Retinal pigment epithelial cell (primary cell): ENCODE data around the gene LCMT1.

Source experiments
- DNase-seq: peaks from one replicate; pipeline ENCODE4 v3.0.0-alpha.2; 2010; ENCODE audit warnings: low read depth
- H3K4me3 ChIP-seq: 2 replicates; pipeline ENCODE4 v1.5.1; 2011; ENCODE audit warnings: mild to moderate bottlenecking, low read length, control low read depth, moderate library complexity
- CTCF ChIP-seq: conservative IDR thresholded peaks from 2 replicates; pipeline ENCODE4 v1.5.1; 2011; ENCODE audit warnings: low read depth, low read length, control low read depth, inconsistent platforms

LCMT1 gene

GRCh38 chr16:25083065-25083464 lies 28.5 kb upstream of the LCMT1 start:
- no peak for DNase-seq
- no peak overlapping the region for H3K4me3 ChIP-seq

GRCh38 chr16:25083701-25084100 lies 27.8 kb upstream of the LCMT1 start:
- no peak for TF ChIP-seq CTCF
- no peak for DNase-seq
- no peak overlapping the region for H3K4me3 ChIP-seq

More at GRCh38 chr16:25083065-25083464, 28.5 kb upstream of the LCMT1 start:
- no peak for TF ChIP-seq CTCF

- no peak for TF ChIP-seq CTCF
- DNase-seq = no peak
- H3K4me3 ChIP-seq = no peak overlapping the region
These were observed 26.7 kb upstream of the LCMT1 start for GRCh38 chr16:25084797-25085196.

GRCh38 chr16:25087761-25088160 lies 23.8 kb upstream of the LCMT1 start:
- TF ChIP-seq CTCF = no peak
- no peak overlapping the region for H3K4me3 ChIP-seq
- no peak for DNase-seq

GRCh38 chr16:25089351-25089750 lies 22.2 kb upstream of the LCMT1 start:
- DNase-seq = no peak
- TF ChIP-seq CTCF = no peak
- H3K4me3 ChIP-seq = no peak overlapping the region

GRCh38 chr16:25092441-25092840 lies 19.1 kb upstream of the LCMT1 start:
- no peak overlapping the region for H3K4me3 ChIP-seq
- DNase-seq = no peak
- no peak for TF ChIP-seq CTCF

- no peak overlapping the region for H3K4me3 ChIP-seq
- TF ChIP-seq CTCF = no peak
- no peak for DNase-seq
These were observed 18.1 kb upstream of the LCMT1 start for GRCh38 chr16:25093208-25094061.
